Naive thymus-derived CD4-positive, alpha-beta T cell (primary cell): ENCODE measurements around the gene GSTO1. TPM values are rescaled to one million over a fixed set of nuclear protein-coding genes. Genes with fewer than 3 reads are reported as not detected.
"Not testable (repeated sequence)": the region's sequence is repeated elsewhere in the genome, so short reads cannot be mapped to it uniquely, and the experiment has no call there.

Experiments used
- ATAC-seq: fragments of 150-1000 bp; cut with Tn5 transposase; 2 replicates; pipeline ENCODE4 v1.10.0; 2021; ENCODE audit warnings: mild to moderate bottlenecking, moderate library complexity
- CTCF ChIA-PET: fragments of 350-600 bp; sonication (Branson Sonifier 250); formaldehyde crosslinking; loops from one replicate; lab custom pipeline; 2021; ENCODE audit warnings: antibody characterized with exemption; lab: Charles Lee
- POLR2A ChIA-PET: fragments of 350-600 bp; sonication (Branson Sonifier 250); formaldehyde crosslinking; loops from one replicate; lab custom pipeline; 2021; ENCODE audit warnings: antibody characterized with exemption, inconsistent platforms; lab: Charles Lee
- DNase-seq, 9 donors: peaks; one replicate each; pipeline versions ENCODE4 v3.0.0 to v3.0.0-alpha.2; 2020 to 2022; ENCODE audit warnings: mixed read lengths in 1 of 9
- H3K27ac ChIP-seq: one replicate; pipeline ENCODE4 v1.7.0; 2013; ENCODE audit warnings: mild to moderate bottlenecking, low read depth, low read length, moderate library complexity
- H3K27me3 ChIP-seq, 2 donors: one replicate each; pipeline ENCODE4 v1.7.0; 2013; ENCODE audit warnings: low read length in 2 of 2, mild to moderate bottlenecking in 2 of 2, moderate library complexity in 2 of 2; ENCODE audit not compliant: control insufficient read depth in 2 of 2, insufficient read depth in 2 of 2
- H3K36me3 ChIP-seq, 3 experiments: 1 replicate in 2 of 3; 2 replicates in 1 of 3; pipeline ENCODE4 v1.7.0; 2013; ENCODE audit warnings: low read length in 3 of 3, mild to moderate bottlenecking in 3 of 3, moderate library complexity in 1 of 3; ENCODE audit not compliant: insufficient read depth in 3 of 3, control insufficient read depth in 2 of 3
- H3K4me1 ChIP-seq, 2 donors: one replicate each; pipeline ENCODE4 v1.7.0; 2013; ENCODE audit warnings: low read length in 2 of 2, mild to moderate bottlenecking in 2 of 2, moderate library complexity in 1 of 2; ENCODE audit not compliant: control insufficient read depth in 2 of 2, insufficient read depth in 2 of 2
- H3K4me3 ChIP-seq: 2 replicates; pipeline ENCODE4 v1.7.0; 2013; ENCODE audit warnings: mild to moderate bottlenecking, low read length
- H3K9me3 ChIP-seq, 3 experiments: 1 replicate in 2 of 3; 2 replicates in 1 of 3; pipeline ENCODE4 v1.7.0; 2013; ENCODE audit warnings: low read length in 3 of 3; ENCODE audit not compliant: control insufficient read depth in 2 of 3
- H3K27ac Mint-ChIP-seq, 9 donors: one replicate each; pipeline ENCODE4 v1.8.0; 2020 to 2022; ENCODE audit warnings: mixed read lengths in 9 of 9, mild to moderate bottlenecking in 8 of 9, moderate library complexity in 5 of 9, inconsistent platforms in 2 of 9
- H3K27me3 Mint-ChIP-seq, 5 donors: one replicate each; pipeline ENCODE4 v1.8.0; 2021 to 2022; ENCODE audit warnings: mixed read lengths in 5 of 5, mild to moderate bottlenecking in 1 of 5
- H3K36me3 Mint-ChIP-seq, 5 donors: one replicate each; pipeline ENCODE4 v1.8.0; 2020 to 2022; ENCODE audit warnings: mixed read lengths in 5 of 5, mild to moderate bottlenecking in 3 of 5, inconsistent platforms in 1 of 5
- H3K4me1 Mint-ChIP-seq, 7 donors: one replicate each; pipeline ENCODE4 v1.8.0; 2020 to 2022; ENCODE audit warnings: mixed read lengths in 7 of 7, mild to moderate bottlenecking in 3 of 7, inconsistent platforms in 1 of 7
- H3K4me3 Mint-ChIP-seq, 10 donors: one replicate each; pipeline ENCODE4 v1.8.0; 2020 to 2022; ENCODE audit warnings: mild to moderate bottlenecking in 10 of 10, mixed read lengths in 10 of 10, moderate library complexity in 6 of 10, inconsistent platforms in 2 of 10
- H3K9me3 Mint-ChIP-seq, 11 donors: one replicate each; pipeline ENCODE4 v1.8.0; 2020 to 2022; ENCODE audit warnings: mixed read lengths in 11 of 11, mild to moderate bottlenecking in 4 of 11, inconsistent platforms in 1 of 11, moderate library complexity in 1 of 11
- intact Hi-C, 2 donors: fragments of 100-400 bp; cut with micrococcal nuclease; formaldehyde crosslinking; loops; one replicate each; pipeline ENCODE4 v1.15.1; 2023
- polyA plus RNA-seq, 2 donors: library from polyadenylated mRNA; unstranded; fragments of 300-500 nt; fragmentation: Illumina TruSeq; gene quantifications; one replicate each; pipeline ENCODE4 v1.2.3, GENCODE V29; 2021
- total RNA-seq, 6 experiments: library from RNA in 5 of 6; stranded (reverse) in 5 of 6; gene quantifications; 1 replicate in 5 of 6; 2 replicates in 1 of 6; pipeline ENCODE4 v1.2.3 and lab custom pipeline; 2021 to 2026

Gene GSTO1
- total and polyA plus RNA-seq, 7 experiments from 2014 or later, result 28.1 to 141 (median 73.8) TPM

DNA sequence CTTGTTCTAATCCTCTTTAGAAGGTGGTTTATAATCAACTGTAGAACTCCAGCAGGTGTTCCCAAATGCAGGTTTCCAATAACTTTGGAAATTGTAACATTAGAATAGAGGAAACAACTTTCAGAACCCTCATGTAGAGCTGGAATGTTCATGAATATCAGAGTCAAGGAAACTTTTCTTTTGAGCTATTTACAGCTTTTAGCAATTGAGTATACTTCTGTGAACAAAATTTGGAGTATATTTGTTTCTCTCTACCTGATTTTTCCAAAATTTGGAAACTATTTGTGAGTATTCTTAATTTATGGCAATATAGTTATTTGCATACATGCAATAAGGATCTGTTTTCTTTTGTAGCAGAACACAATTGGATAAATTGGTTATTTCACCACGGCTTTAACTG, 19.8 kb upstream of the GSTO1 start:
- Histone ChIP-seq H3K27ac (no peak overlapping the region), H3K4me1 (peaks cover 0 to 6% of the 10 kb centered on the region in 2 donors), H3K4me3 (no peak overlapping the region), H3K27me3 (peaks cover 0 to 7% of the 10 kb centered on the region in 2 donors), H3K9me3 (no peaks in the 10 kb centered on the region), H3K36me3 (no peaks in the 10 kb centered on the region)
- peaks cover 0 to 18% (median 3%) of the 10 kb centered on the region in 11 donors for H3K9me3 Mint-ChIP-seq
- peaks cover 6 to 18% (median 13%) of the 10 kb centered on the region in 7 donors for H3K4me1 Mint-ChIP-seq
- peaks cover 21 to 65% (median 32%) of the 10 kb centered on the region in 5 donors for H3K27me3 Mint-ChIP-seq
- CTCF ChIA-PET, result no interaction called here
- DNase-seq (no peak), ATAC-seq (no peak)
- H3K27ac Mint-ChIP-seq, result no peak overlapping the region
- no peak overlapping the region for H3K4me3 Mint-ChIP-seq
- H3K36me3 Mint-ChIP-seq, result peaks cover 0 to 3% (median 0%) of the 10 kb centered on the region in 5 donors
- POLR2A ChIA-PET, result interaction anchor here (0.8 to 1.3 kb wide), 3 partner anchors 11 to 34 kb away, joined by 3 to 6 read pairs (median 3); partner anchors contain the start of gene GSTO2
- intact Hi-C loops, result loop anchor here (5.0 to 10.0 kb wide), 3 partner anchors 320 to 1733 kb away; partner anchors contain the start of genes ACTR1A (in 1 of the 2), BORCS7 (in 1 of the 2), STN1 (in 1 of the 2) and SUFU (in 1 of the 2)

DNA sequence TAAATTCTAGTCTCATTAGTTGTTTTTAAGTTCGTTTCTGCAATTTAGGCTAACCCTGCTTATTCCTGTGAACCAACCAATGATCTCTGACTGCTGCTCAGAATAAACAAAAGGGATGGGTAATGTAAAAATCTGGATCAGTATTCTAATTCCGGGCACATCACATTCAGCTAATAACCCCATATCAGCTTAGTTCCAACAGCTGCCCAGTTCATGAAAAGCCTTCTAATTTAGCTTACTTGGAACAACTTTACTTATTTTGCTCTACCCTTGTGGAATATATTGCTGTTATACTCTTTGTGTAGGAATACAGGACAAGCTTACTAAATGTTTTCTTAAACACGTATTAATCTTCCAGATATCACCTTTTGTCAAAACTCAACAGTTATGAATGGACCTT, 18.9 kb upstream of the GSTO1 start:
- Histone ChIP-seq H3K27me3 (peaks cover 0 to 10% of the 10 kb centered on the region in 2 donors), H3K4me3 (no peak overlapping the region), H3K27ac (no peak overlapping the region), H3K9me3 (no peaks in the 10 kb centered on the region), H3K4me1 (peaks cover 0 to 6% of the 10 kb centered on the region in 2 donors), H3K36me3 (no peaks in the 10 kb centered on the region)
- Mint-ChIP-seq H3K36me3 (peaks cover 0 to 3% (median 0%) of the 10 kb centered on the region in 5 donors), H3K4me1 (peaks cover 6 to 18% (median 13%) of the 10 kb centered on the region in 7 donors), H3K9me3 (peaks cover 0 to 18% (median 3%) of the 10 kb centered on the region in 11 donors), H3K27ac (no peak overlapping the region), H3K27me3 (peaks cover 23 to 66% (median 33%) of the 10 kb centered on the region in 5 donors), H3K4me3 (no peak overlapping the region)
- ChIA-PET POLR2A (interaction anchor here (0.6 to 1.3 kb wide), 3 partner anchors 10 to 39 kb away, joined by 3 read pairs; partner anchors contain the start of gene GSTO2), CTCF (interaction anchor here (1.3 to 1.6 kb wide), 2 partner anchors 39 to 350 kb away, joined by 3 read pairs; no protein-coding TSS in a partner anchor)
- no peak for DNase-seq
- no peak for ATAC-seq
- intact Hi-C loops, result loop anchor here in 1 of 2 donors (10.0 kb wide), 1 partner anchor 321 kb away; the partner anchor contains the start of gene STN1

DNA sequence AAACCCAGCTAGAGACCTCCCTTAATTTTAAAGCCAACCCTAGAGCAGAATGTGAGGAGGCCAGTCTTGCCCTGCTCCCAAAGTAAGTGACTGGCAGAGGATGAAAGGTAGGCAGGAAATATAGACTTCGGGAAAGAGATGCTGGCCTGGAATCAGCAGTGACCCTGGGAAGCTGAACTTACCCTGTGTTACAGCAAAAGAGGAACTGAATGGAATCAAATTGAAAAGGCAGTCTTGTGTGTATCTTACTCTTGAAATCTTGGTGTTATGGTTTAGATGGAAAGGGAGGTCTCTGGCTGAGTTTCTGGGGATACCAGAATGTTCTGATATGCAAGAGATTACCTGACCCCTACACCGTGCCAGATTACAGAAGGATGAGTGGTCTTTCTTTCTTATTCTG, 14.6 kb upstream of the GSTO1 start:
- Mint-ChIP-seq H3K27me3 (peaks cover 24 to 62% (median 33%) of the 10 kb centered on the region in 5 donors), H3K4me1 (no peaks in the 10 kb centered on the region), H3K9me3 (peaks cover 0 to 12% (median 3%) of the 10 kb centered on the region in 11 donors), H3K4me3 (no peak overlapping the region), H3K36me3 (peaks cover 0 to 3% (median 0%) of the 10 kb centered on the region in 5 donors), H3K27ac (no peak overlapping the region)
- Histone ChIP-seq H3K27me3 (peaks cover 0 to 4% of the 10 kb centered on the region in 2 donors), H3K9me3 (no peaks in the 10 kb centered on the region), H3K36me3 (no peaks in the 10 kb centered on the region), H3K27ac (no peak overlapping the region), H3K4me1 (no peaks in the 10 kb centered on the region), H3K4me3 (no peak overlapping the region)
- POLR2A ChIA-PET, result no interaction called here
- DNase-seq (no peak), ATAC-seq (no peak)
- intact Hi-C loops, result no loop called here
- CTCF ChIA-PET, result no interaction called here

DNA sequence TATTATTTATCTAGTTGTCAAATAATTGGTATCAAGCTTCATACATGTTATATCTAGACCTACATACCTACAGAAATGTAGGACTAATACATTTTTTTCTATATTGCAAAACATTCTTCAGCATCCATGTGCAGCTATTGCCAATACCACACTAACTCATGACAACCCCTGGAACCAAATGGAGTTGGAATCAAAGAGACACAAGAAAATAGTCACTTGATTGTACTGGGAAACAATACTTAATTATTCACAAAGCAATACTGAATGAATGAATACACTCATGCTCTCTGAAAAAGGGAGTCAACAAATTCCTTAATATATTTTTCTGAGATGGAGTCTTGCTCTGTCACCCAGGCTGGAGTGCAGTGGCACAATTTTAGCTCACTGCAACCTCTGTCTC, 12.1 kb upstream of the GSTO1 start:
- Histone ChIP-seq H3K27me3 (peaks cover 0 to 4% of the 10 kb centered on the region in 2 donors), H3K4me1 (no peaks in the 10 kb centered on the region), H3K4me3 (no peak overlapping the region), H3K36me3 (no peaks in the 10 kb centered on the region), H3K27ac (no peak overlapping the region), H3K9me3 (no peaks in the 10 kb centered on the region)
- Mint-ChIP-seq H3K36me3 (peaks cover 0 to 6% (median 0%) of the 10 kb centered on the region in 5 donors), H3K27ac (no peak overlapping the region), H3K9me3 (peaks cover 0 to 7% (median 0%) of the 10 kb centered on the region in 11 donors), H3K27me3 (peaks cover 16 to 43% (median 22%) of the 10 kb centered on the region in 5 donors), H3K4me1 (peaks cover 0 to 12% (median 0%) of the 10 kb centered on the region in 7 donors), H3K4me3 (no peak overlapping the region)
- ChIA-PET CTCF (no interaction called here), POLR2A (no interaction called here)
- no peak for ATAC-seq
- DNase-seq, result no peak
- intact Hi-C loops, result no loop called here

DNA sequence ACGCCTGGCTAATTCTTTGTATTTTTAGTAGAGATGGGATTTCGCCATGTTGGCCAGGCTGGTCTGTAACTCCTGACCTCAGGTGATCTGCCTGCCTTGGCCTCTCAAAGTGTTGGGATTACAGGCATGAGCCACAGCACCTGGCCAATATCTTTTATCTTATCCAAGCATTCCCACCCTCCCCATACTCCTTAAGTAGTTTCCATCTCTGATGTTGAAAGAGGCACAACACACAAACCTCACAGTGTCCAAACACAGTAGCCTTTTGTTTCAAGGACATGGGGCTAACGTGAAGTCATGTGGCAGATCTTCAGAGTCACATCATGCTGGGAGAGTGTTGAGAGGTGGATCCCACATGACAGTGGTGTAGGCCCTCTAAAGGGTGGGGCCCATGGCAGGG, 11.7 kb upstream of the GSTO1 start:
- H3K9me3 ChIP-seq, POLR2A ChIA-PET, H3K27ac ChIP-seq, DNase-seq, H3K9me3 Mint-ChIP-seq, ATAC-seq, CTCF ChIA-PET, intact Hi-C loops, H3K4me3 Mint-ChIP-seq, H3K27me3 ChIP-seq, H3K4me3 ChIP-seq, H3K27ac Mint-ChIP-seq, H3K4me1 ChIP-seq, H3K36me3 ChIP-seq, H3K36me3 Mint-ChIP-seq: not testable (repeated sequence)
- peaks cover 0 to 15% (median 0%) of the 10 kb centered on the region in 7 donors for H3K4me1 Mint-ChIP-seq
- peaks cover 16 to 38% (median 22%) of the 10 kb centered on the region in 5 donors for H3K27me3 Mint-ChIP-seq

DNA sequence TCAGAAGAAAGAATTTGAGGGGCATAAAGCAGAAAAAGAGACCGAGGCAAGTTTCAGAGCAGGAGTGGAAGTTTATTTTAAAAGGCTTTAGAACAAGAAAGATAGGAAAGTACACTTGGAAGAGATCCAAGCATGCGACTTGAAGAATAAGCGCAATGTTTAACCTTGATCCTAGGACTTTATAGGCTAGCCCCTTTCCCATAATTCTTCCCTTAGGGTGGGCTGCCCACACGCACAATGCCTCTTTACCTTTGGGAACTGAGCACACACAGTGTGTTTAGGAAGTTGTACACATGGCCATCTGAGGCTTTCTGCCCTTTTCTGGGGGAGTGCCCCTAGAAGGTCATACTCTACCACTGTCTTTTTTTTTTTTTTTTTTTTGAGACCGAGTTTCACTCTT, 11.2 kb upstream of the GSTO1 start:
- Mint-ChIP-seq H3K4me1 (peaks cover 0 to 15% (median 0%) of the 10 kb centered on the region in 7 donors), H3K9me3 (peaks cover 0 to 7% (median 0%) of the 10 kb centered on the region in 11 donors), H3K4me3 (no peak overlapping the region), H3K27me3 (peaks cover 16 to 36% (median 21%) of the 10 kb centered on the region in 5 donors), H3K36me3 (peaks cover 0 to 6% (median 0%) of the 10 kb centered on the region in 5 donors), H3K27ac (no peak overlapping the region)
- CTCF ChIA-PET, result no interaction called here
- Histone ChIP-seq H3K27me3 (peaks cover 0 to 4% of the 10 kb centered on the region in 2 donors), H3K4me1 (no peaks in the 10 kb centered on the region), H3K27ac (no peak overlapping the region), H3K36me3 (no peaks in the 10 kb centered on the region), H3K4me3 (no peak overlapping the region), H3K9me3 (no peaks in the 10 kb centered on the region)
- ATAC-seq, result no peak
- DNase-seq, result no peak
- intact Hi-C loops, result no loop called here
- POLR2A ChIA-PET, result no interaction called here
